T-helper 1 cell (primary cell): Measurements from ENCODE around the gene ZNF516.

Source experiments
- DNase-seq, 5 donors: peaks; one replicate each; pipeline ENCODE4 v3.0.0-alpha.2; 2012 to 2020

The ZNF516 gene

GRCh38 chr18:76420898-76421684 is 74.0 kb downstream of the ZNF516 start:
- DNase-seq, result no peak

GRCh38 chr18:76419811-76420210 is 75.2 kb downstream of the ZNF516 start:
- DNase-seq, result no peak

- DNase-seq, result no peak
Observed at GRCh38 chr18:76416911-76417310, 78.1 kb downstream of the ZNF516 start.

GRCh38 chr18:76414936-76415621 is 80.0 kb downstream of the ZNF516 start:
- DNase-seq, result no peak

- DNase-seq, result no peak
Observed at GRCh38 chr18:76412818-76413565, 82.0 kb downstream of the ZNF516 start.

GRCh38 chr18:76412010-76412817 is 82.8 kb downstream of the ZNF516 start:
- DNase-seq, result no peak

- DNase-seq, result no peak
Observed at GRCh38 chr18:76410660-76411417, 84.2 kb downstream of the ZNF516 start.

GRCh38 chr18:76410033-76410432 is 85.0 kb downstream of the ZNF516 start:
- DNase-seq, result no peak

GRCh38 chr18:76408480-76409067 is 86.5 kb downstream of the ZNF516 start:
- DNase-seq, result no peak

- DNase-seq, result no peak
Observed at GRCh38 chr18:76407681-76408080, 87.4 kb downstream of the ZNF516 start.

- DNase-seq, result no peak
Observed at GRCh38 chr18:76406791-76407190, 88.3 kb downstream of the ZNF516 start.

- peak in 1 of 5 donors; percentile 20 for DNase-seq
Observed at GRCh38 chr18:76405681-76406356, 89.2 kb downstream of the ZNF516 start.

- DNase-seq, result no peak
Observed at GRCh38 chr18:76405280-76405679, 89.8 kb downstream of the ZNF516 start.

GRCh38 chr18:76404345-76404831 is 90.7 kb downstream of the ZNF516 start:
- no peak for DNase-seq

GRCh38 chr18:76402026-76402990 is 92.7 kb downstream of the ZNF516 start:
- DNase-seq, result no peak

- no peak for DNase-seq
Observed at GRCh38 chr18:76401498-76401897, 93.5 kb downstream of the ZNF516 start.

- DNase-seq, result no peak
Observed at GRCh38 chr18:76399613-76400391, 95.2 kb downstream of the ZNF516 start.

GRCh38 chr18:76398896-76399612 is 96.0 kb downstream of the ZNF516 start:
- peak in 4 of 5 donors; percentile 48 to 67 (median 52) for DNase-seq
